AG09319 (cell line): Measurements from ENCODE around the gene KNDC1.

ENCODE experiments used
- DNase-seq: peaks from one replicate; pipeline ENCODE4 v3.0.0-alpha.2; 2010; ENCODE audit warnings: low read depth; ENCODE audit errors: extremely low read depth
- TF ChIP-seq, protein P1 (sequence below): IDR thresholded peaks from 2 replicates; pipeline ENCODE4 v1.5.1; 2011; ENCODE audit warnings: low read depth, mild to moderate bottlenecking, inconsistent platforms, low read length, moderate library complexity

KNDC1 gene

DNA sequence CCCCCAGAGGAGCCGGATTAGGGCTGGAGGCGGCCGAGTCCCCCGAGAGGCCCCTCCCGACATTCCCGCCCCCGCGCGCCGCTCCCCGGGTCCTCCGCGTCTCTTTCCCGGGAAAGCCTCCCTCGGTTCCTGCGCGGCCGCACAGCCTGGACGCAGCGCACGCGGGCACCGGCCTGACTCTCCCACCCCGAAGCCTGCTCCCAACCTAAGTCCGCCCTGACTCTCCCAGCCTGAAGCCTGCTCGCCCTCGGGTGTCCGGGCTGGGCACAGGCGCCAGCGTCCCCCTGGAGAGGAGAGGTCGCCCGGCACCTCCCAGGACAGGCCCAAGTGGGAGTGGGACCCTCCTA is 77.2 kb downstream of the KNDC1 start:
- TF ChIP-seq, protein P1, sequence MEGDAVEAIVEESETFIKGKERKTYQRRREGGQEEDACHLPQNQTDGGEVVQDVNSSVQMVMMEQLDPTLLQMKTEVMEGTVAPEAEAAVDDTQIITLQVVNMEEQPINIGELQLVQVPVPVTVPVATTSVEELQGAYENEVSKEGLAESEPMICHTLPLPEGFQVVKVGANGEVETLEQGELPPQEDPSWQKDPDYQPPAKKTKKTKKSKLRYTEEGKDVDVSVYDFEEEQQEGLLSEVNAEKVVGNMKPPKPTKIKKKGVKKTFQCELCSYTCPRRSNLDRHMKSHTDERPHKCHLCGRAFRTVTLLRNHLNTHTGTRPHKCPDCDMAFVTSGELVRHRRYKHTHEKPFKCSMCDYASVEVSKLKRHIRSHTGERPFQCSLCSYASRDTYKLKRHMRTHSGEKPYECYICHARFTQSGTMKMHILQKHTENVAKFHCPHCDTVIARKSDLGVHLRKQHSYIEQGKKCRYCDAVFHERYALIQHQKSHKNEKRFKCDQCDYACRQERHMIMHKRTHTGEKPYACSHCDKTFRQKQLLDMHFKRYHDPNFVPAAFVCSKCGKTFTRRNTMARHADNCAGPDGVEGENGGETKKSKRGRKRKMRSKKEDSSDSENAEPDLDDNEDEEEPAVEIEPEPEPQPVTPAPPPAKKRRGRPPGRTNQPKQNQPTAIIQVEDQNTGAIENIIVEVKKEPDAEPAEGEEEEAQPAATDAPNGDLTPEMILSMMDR: no peak
- no peak for DNase-seq

DNA sequence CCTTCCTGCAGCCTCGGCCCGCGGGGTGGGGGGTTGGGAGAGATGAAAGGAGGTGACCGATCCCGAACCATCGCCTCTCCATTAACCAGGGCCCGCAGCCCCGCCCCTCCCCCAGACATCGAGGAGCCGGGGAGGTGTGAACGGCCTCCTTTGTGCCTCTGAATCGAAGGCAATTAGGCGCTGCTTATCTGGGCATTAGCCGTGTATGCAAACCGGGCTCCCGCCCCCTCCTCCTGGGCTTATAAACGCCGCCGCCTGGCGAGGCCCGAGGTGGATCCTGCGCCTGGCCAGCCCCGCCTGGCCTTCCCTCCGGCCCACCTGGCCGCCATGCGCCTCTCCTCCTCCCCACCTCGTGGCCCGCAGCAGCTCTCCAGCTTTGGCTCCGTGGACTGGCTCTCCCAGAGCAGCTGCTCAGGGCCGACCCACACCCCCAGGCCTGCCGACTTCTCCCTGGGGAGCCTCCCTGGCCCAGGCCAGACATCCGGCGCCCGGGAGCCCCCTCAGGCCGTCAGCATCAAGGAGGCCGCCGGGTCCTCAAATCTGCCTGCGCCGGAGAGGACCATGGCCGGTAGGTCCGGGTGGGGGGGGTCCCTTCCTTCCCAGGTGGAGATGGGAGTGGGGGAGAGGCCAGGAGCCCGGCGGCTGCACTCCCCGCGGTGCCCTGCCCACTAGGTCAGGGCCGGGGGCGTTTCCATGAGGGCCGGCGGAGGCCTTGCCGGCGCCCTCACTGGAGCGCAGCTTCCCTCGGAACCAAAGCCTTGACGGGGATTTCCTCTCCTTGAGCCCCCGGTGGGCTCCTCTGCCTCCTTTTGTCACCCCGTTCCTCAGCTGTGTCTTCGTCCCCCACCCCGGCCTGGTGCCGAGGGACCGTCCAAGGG is 77.8 kb downstream of the KNDC1 start, which contains the start of gene VENTX:
TSS of gene VENTX (plus strand) at position 268 of the 878 bp plus-strand sequence. CDS start at position 328, 60 bp downstream.
- TF ChIP-seq, protein P1: no peak
- DNase-seq: no peak

DNA sequence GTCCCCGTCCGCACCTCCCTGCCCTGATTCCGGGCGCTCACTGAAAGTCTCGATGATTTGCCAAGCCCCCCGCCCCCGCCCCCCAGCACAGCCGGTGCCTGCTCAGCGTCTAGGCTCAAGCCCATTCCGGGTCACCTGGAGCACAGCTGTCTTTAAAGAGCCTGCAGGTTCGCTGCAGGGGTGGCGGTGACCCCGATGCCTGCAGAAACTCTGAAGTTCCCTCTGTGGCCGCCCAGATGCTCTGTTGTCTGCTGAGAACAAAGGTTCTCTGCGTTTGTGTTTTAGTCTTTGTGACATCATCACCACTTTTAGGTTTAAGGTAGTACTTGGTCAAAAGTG is 78.4 kb downstream of the KNDC1 start:
- TF ChIP-seq, protein P1: no peak
- no peak for DNase-seq

DNA sequence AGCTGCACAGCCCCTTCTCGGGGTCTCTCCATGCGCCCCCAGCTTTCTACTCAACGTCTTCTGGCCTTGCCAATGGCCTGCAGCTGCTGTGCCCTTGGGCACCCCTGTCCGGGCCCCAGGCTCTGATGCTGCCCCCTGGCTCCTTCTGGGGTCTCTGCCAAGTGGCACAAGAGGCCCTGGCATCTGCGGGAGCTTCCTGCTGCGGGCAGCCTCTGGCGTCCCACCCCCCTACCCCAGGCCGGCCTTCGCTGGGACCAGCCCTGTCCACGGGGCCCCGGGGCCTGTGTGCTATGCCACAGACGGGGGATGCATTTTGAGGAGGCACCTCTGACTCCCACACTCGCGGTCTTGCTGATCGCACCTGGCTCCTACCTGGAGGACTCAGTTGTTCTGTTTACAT is 80.0 kb downstream of the KNDC1 start:
- TF ChIP-seq, protein P1: no peak
- DNase-seq: no peak

DNA sequence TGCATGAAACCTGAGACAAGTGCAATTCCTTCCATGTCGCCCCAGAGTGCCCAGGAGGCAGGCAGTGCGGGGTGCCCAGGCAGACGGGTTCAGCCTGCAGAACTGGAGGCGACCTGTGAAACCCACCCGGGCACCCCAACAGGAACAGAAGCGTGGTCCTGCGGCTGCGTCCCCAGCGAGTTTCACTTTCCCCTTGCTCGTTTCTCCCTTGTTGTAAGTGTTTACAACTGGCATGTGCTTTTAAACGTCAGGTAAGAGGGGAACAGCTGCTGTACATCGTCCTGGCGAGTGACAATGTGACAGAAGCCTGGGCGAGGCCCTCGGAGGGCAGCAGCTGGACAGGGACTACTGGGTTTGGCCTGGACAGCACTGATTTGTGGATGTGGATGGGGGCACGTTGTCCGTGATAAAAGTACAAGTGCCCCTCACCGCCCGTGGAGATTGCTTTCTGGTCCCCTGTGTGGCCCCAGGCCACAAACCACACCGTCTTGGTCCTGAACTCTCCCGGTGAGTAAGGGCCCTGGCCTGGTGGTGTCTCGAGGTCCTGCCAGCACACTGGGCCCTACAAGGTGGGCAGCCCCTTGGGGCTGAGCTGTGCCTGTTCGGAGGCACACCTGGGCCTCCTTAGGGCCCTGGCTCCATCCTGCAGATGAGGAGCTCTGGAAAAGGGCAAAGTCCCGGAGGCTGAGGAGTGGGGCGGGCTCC is 81.6 kb downstream of the KNDC1 start:
- DNase-seq: no peak
- TF ChIP-seq, protein P1: no peak

DNA sequence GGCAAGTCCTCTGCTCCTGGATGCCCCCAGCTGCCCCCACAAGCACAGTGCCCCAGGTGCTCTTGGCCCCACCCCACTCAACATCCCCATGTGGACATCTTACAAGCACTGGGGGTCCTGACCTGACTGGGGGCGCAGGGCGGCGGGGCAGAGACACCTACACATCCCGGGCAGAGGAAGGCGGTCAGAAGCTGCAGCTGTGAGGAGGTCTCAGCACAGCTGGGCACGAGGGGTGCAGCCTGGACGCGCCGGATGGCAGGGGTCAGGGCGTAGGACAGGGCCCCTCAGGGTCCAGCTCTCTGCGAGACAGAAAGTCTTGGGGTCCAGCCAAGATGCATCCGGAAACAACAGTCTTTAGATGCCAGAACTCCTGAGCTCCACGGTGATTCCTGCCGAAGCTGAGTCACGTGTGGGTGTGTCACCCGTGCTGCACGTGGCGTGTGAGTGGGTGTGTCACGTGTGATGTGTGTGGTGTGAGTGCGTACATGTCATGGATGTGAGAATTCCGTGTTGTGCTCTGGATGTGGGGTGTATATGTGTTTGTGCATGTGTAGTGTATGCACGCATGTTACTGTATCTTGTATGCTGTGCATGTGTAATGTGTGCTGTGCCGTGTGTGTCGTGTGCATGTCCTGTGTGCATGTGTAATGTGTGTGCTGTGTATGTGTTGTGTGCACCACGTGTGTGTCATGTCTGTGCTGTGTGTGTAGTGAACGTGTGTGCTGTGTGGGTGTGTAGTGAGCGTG is 82.8 kb downstream of the KNDC1 start:
- TF ChIP-seq, protein P1: no peak
- no peak for DNase-seq

DNA sequence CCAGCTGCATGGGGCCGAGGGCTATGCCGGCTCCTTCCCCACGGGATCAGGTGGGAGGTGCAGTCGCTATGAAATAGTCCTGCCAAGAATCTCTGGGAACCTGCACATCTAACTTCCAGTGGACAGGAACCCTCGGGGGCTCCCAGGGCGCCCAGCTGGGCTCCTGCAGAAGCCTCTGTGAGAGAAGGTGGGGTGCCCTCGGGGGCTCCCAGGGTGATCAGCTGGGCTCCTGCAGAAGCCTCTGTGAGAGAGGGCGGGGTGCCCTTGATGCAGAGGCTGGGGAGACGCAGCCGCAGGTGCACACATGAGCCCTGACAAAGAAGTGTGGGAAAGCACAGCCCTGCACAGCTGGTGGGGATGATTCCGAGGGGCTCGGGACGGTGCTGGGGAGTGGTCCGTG is 83.6 kb downstream of the KNDC1 start:
- no peak for DNase-seq
- TF ChIP-seq, protein P1: no peak
